NAMALWA (cell line): ENCODE data around the gene KPNA1.

Source experiments
- DNase-seq: peaks from one replicate; pipeline ENCODE4 v3.0.0-alpha.2; 2015; ENCODE audit warnings: low spot score

KPNA1 gene

DNA sequence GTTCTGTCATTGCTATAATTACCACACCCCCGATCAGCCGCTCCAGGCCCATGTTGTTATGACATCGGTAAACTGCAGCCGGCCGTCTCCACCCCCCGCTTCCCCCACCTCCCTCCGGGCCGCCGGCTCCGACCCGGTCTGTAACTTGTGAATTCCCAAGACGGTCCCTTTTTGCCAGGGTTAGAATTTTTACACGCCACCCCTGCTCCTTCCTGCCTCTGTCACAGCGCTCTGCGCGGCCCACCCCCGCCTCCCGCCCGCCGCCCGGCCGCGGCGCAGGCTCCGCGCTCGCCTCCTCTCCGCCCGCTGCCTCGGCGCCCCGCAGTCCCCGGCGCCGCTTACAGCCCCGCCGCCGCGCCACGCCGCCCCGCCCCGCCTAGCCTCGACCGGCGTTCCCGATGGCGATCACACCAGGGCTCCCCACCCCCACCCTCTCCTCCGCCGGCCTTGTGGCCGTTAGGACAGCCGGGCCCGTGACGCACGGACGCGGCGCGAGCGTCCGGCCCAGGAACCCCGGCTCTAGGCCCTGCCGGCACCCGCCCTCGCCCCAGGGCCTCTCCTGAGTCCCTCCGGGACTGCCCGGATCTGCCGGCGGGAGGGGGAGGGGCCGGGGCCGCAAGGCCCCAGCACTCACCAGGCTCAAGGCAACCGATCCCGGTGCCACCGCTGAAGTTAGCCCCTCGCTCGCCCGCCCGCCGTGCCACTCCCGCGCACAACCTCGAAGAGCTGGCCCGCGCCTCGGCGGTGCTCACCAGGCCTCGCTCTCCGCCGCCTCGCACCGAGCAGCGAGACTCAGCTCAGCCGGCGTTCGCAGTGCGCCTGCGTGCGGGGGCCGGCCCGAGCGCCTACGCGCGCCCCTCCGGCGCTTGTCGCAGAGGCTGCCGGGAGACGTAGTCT, at the start of gene KPNA1:
TSS of gene KPNA1 (minus strand) at position 817 of the 897 bp plus-strand sequence. CDS start 18,374 bp downstream, outside the sequence.
- DNase-seq, result peak; percentile 93

DNA sequence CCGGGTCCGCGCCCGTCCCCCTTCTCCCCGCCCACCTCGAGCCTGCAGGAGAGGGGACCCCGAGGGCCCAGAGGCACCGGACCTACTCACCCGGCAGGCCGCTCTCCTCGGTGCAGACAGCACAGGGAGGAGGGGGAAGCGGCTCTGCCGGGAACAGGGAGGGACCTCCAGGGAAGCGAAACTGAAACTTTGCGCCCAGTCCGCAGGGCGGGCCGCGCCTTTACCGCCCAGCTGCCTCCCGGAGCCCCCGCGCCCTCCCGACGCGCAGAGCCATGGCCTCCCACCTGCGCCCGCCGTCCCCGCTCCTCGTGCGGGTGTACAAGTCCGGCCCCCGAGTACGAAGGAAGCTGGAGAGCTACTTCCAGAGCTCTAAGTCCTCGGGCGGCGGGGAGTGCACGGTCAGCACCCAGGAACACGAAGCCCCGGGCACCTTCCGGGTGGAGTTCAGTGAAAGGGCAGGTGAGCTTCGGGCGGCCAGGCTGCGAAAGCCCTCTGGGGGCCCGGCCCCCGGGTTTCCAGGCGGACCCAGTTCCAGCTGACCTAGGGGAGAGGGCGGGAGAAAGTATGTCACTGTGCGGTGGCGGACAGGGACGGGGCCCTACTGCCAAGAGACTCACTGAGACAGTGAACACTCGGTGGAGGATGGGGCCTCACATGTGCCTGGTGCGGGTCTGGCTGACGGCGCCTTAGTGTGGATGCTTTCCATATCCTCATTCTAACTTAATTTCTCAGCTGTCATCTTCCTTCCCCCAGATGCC, 49.6 kb upstream of the KPNA1 start, which contains the start of the genes DTX3L and PARP9:
TSS of gene DTX3L (plus strand) at position 184 of the 758 bp plus-strand sequence. CDS start at position 273, 89 bp downstream.
TSS of gene PARP9 (minus strand) at position 146 of the 758 bp plus-strand sequence. CDS start 4,680 bp downstream, outside the sequence.
- peak; percentile 64 for DNase-seq

DNA sequence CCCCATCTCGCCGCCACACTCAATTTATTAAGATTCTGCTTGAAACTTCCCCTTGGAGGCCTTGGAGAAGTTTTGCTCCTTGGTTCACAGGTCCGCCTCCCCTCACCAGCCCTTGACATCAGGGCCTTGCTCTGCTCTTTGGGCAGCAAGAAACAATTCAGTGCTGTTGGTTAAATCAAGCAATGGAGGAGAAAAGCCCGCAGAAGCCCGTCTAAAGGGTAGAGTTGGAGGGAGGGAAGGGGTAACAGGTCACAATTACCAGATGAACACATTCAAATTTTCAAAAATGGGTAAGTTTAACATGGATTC, 48.9 kb upstream of the KPNA1 start:
- peak; percentile 20 for DNase-seq

DNA sequence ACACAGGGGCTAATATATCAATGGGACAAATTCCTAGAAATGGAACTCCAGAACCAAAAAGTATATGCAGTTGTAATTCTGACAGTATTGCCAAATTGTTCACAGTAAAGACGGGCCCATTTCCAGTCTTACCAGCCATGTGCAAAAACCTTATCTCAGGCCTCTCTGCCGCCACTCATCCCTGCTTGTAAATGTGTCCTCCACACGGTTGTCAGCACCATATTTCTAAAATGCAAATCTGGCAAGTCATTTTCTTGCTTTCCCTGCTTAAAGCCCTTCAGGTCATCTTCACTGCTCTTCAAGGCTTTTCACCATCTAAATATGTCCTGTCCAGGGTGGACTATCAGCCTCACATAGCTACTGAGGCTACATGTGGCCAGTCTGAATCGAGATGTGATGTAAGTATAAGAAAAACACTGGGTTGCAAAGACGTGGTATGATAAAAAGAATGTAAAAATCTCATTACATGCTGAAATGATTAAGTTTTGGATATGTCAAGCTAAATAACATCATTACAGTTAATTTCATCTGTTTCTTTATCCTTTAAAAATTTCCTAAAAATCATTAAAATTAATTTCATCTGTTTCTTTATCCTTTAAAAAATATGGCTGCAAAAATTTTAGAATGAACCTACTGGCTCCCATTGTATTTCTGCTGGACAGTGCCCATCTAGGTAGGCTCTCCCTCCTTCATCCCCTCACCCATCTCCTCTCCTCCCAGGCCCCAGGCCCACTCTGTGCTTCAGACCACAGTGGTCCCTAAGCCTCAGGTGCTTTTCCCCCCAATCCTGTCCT, 48.4 kb upstream of the KPNA1 start:
- DNase-seq, result no peak

DNA sequence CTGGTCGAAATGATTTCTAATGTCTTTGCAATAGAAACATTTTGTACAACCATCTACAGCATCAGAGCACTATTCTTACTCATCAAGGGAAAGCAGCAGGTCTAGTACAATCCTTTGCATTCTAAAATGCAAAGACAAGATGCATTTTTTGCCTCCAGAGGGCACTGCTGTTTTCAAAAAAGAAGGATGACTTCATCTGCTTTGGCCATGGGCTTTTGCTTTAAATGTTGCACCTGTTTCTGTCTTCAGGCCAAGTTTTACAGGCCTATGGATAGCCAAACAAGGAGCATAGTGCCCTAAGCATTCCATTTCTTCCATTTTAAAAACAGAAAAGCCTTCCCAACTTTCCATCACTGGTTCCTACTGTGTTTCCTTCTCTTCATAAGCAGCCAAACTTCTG, 45.9 kb upstream of the KPNA1 start:
- peak; percentile 86 for DNase-seq

DNA sequence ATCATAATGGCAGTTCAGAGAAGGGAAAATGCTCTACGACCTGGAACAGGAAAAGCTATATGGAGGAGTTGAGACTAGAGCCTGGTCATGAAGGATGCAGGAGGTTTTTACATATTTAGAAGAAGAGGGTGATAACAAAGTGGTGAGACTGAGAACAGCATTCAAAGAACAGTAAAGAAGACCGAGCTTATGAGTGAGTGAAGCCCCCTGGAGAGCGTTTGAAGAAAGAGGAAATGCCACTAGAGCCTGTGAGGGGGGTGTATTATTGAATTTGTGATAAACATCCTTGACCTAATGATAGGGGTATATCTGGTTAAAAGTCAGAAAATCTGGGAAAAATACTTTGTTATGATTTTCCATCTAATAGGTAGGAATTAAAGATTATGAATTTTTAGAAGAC, 45.2 kb upstream of the KPNA1 start:
- DNase-seq, result no peak

DNA sequence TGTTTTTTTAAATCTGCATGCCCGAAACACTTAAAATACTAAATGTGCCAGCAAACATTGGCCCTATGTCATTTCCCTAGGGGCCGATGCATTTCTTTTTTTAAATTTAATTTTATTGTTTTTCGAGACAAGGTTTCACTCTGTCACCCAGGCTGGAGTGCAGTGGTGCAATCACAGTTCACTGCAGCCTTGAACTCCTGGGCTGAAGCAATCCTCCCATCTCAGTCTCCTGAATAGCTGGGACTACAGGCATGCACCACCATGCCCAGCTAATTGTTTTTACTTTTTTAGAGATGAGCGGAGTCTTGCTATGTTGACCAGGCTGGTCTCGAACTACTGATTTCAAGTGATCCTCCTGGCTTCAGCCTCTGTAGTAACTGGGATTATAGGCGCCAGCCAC, 43.9 kb upstream of the KPNA1 start:
- DNase-seq, result no peak

DNA sequence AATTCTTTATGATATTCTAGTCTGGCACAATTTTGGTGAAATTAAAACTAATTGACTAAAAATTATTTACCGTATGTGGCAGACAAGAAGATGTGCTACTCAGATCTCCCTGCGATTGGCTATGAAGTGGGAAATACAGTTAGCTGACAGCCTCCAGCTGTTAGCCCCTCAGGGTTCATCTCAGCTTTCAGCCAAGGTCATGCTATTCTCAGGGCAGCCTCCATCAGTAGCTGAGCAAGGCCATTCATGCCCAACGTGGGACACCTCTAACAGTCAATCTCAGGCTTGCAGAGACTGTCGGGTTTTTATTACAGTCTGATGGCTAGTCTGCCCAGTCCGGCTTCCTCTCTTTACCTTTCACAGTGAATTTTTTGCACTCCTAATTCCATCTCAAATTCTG, 42.6 kb upstream of the KPNA1 start:
- no peak for DNase-seq

DNA sequence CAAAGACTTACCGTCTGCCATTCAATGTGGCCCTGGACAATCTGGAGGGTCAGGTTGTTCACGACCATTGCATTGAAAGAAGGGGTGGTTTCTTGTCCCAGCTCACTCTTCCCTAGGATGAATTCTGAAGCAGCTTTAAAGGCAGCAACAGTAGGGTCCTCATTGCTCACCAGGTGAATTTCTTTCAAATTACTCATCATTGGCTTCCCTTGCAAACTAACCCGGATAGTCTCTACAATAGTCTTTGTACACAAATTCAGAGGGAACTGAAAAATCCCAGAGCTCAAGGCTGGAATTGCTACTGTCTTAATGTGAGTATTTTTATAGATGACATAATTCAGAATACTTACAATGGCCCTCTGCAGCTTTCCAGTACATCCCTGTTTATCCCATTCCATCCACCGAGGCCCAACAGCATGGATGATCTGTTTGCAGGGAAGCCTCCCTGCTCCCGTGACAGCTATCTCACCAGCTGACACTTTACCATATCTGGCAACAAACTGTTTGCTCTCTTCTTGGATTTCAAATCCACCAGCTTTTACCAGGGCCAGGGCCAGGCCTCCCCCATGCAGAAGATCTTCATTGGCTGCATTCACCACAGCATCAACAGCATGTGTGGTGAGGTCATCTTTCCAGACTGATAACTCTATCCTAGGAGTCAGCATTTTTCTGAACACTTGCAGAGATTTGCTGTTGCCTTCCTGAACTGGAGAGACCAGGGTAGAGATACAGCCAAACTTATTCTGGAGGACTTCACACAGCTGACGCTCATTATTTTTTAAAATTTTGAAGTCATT, 40.7 kb upstream of the KPNA1 start:
- no peak for DNase-seq

DNA sequence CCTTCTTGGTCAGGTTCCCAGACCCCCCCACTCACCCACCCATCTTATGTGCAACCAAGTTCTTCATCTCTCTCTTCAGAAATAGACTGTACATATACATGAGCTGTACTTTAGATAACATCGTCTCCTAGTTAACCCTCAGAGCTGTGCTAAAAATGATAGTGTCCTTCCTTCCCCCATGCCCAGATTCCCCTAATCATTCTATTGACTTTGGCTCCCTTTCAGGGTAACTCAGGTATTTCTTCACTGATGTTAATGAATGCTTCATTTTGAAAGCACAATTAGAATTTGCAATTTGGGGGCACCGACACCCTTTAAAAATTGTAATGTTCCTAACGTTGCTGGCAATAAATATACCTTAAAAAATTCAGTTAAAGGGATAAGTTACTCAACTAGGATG, 38.4 kb upstream of the KPNA1 start:
- no peak for DNase-seq

DNA sequence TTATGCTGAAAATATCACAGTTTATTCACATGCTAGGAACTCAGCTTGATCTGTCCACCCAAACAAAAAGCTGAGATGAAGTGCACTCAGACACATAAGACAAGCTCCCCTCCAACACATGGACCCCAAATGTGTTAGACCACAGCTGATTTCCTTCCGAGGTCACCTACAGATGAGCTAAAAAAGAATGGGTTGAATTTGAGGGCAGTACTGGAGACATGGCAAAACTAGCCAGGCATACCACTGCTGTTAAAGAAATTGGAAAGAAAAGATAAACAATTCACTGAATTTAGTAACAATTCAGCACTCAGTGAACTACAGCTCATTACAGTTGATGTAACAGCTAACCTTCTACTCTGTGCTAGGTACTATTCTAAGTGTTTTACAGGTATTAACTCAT, 33.9 kb upstream of the KPNA1 start:
- DNase-seq, result no peak

DNA sequence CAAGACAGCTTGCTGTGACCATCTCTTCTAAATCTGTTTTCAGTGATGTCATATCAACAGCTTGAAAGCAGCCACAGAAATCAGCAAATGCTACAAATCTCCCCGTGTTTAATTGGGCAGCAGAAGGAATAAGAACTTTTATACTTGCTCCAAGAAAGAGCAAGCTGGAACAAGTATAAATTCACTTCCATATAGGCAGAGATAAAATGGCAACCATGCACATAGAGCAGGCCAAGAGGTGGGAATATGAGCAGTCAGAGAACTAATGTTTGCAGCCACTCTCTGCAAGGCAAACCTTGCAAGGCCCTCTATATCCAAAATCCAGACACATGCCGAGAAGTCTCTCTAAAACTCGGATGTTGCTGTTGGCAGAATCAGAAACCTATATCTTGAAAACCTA, 33.3 kb upstream of the KPNA1 start:
- DNase-seq, result no peak

DNA sequence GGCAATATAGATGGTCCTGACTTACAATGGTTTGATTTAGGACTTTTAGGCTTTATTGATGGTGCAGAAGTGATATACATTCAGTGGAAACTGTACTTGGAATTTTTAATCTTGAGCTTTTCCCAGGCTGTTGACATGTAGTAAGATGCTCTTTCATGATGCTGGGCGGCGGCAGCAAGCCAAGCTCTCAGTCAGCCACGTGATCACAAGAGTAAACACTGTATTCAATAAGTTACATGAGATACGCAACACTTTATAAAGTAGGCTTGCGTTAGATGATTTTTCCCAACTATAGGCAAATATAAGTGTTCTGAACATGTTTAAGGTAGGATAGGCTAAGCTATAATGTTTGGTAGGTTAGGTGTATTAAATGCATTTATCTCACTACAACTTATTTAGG, 31.4 kb upstream of the KPNA1 start:
- DNase-seq, result no peak

DNA sequence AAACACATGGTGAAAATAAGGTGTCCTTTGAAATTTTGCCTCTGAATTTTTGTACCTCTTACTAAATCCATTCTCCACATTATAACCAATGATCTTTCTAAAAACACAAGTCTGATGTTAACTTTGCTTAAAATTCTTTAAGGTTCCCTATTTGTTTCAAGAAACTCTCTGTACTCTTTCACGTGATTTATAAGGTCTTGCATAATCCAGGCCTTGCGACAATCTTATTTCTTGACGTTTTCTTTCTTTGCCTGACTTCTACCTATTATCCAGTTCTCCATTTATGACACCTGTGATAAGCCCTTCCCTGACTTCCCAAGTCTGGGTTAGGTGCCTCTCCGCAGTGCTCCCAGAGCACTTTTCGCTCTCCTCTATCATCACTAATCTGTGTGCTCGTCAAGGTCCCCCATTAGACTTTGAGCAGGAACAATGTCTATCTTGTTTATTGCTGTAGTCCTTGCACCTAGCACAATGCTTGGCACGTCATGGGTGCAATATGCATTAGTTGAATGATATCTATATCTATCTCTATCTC, 24.3 kb upstream of the KPNA1 start:
- DNase-seq, result no peak

DNA sequence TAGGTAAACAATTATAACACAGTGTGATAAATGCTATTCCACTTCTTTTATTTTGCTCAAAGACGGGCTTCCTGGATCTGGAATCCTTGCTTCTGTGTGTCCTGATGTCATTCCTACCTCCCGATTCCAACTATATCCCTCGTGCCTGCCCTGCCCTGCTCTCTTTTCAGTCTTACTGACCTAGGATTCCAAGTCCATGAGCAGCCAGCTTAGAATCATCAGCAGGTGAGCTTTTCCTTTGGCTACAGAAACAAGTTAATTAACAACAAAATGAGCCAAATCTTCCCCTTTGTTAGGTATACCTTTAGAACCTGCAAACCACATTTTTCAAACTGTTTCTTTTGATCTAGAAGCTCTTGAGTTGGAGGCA, 21.9 kb upstream of the KPNA1 start:
- DNase-seq, result no peak

DNA sequence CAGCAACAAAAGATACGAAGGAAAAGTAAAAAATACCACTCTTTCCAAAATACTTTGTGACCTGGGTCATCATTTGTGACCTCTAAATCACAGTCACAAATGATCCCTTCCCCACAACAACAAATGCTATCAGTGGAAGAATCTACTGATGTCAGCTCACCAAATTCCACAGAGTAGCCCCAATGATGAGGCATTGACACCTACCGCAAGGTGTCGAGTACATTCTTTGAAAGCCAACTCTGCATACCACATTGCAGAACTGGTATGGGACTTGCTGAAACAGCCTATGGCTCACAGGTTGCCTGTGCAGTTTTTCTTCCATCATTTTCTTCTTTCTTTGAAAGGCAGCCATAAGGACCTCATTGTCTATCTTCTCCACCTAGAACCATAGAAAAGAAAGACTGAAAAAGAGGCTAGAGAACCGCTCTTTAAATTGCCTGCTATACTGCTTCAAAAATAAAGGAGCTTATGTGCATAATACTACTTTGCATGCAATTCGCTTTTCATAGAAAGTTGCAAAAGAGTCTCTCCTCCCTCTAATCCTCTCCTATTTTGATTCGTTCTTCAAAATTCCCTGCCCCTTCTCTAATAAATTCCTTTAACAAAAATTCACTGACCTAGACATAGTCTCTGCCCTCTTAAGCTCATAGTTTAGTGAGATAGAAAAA, 21.4 kb upstream of the KPNA1 start:
- no peak for DNase-seq

DNA sequence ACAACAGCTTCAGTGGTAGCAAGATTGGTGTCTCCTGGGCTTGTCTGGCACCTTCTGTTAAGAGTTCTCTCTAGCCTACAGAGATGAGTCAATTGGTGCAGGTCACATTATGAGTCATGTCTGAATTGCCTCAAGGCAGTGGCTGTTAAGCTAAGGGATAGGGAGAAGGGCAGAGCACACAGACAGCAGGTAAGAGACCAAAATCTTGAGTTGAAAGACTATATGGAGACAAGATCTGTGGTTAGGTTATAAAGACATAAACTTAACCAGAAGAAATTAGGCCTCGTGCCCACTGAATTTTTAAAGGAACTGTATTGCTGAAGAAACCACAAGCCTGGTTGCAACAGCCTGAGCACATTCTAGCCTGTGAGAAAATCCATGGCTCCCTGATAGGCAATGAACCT, 19.2 kb upstream of the KPNA1 start:
- no peak for DNase-seq

DNA sequence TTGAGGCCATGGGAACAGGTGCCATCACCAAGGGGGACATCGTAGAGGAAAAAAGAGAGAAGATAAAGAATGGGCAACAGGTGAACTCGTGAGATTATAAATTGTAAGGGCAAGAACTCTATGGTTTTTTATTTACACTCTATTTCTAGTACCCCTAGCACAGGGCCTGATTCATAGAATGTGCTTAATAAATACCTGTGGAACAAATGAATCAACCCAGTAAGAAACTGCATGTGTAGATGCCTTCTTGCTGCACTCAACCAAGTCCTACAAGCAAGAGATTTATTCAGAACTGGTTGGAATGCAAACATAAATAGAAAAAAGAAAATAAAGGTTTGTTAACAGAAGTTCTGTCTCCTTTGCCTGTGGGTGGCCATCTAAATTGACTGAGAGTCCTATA, 18.7 kb upstream of the KPNA1 start:
- no peak for DNase-seq

DNA sequence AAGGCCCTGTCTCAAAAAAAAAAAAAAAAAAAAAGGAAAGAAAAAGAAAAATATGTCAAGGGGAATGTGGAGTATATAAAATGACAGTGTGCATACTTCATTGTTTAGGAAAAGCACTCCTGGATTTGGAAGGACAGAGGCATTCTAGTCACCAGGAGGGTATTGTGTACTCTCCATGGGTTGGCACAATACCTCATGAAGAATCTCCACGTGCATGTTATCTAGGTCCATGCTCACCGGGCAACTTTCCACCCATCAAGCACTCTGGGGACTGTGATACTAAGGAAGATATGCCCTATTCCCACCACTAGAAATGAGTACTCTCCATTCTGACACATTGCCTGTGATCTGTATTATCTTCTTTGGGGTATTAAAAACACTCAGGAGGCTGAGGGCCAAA, 15.4 kb upstream of the KPNA1 start:
- no peak for DNase-seq

DNA sequence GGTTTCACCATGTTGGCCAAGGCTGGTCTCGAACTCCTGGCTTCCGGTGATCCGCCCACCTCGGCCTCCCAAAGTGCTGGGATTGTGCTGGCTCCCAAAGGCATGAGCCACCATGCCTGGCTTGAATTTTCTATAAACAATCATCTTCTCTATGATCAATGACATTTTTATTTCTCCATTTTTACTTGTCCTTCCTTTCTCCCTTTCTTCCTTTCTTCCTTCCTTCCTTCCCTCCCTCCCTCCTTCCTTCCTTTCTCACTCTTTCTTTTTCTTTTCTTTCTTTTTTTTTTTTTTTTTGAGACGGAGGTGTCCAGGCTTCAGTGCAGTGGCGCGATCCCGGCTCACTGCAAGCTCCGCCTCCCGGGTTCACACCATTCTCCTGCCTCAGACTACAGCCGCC, 8.6 kb upstream of the KPNA1 start:
- no peak for DNase-seq

DNA sequence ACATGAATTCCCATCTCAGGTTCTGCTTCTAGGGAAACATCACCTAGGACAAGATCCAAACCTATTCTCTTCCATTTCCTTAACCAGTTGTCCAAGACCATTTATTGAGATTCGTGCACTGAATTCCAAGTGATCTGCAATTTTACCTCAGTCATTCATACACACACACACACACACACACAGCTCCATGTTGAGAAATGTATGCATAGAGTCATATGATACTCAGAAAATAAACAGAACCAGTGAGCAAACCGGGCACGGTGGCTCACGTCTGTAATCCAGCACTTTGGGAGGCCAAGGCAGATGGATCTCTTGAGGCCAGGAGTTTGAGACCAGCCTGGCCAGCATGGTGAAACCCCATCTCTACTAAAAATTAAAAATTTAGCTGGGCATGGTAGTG, 6.1 kb upstream of the KPNA1 start:
- DNase-seq, result no peak
